Adipocyte (in vitro differentiated cells): ENCODE data around the gene PCBP3.

Experiments
- DNase-seq: peaks from one replicate; pipeline ENCODE4 v3.0.0-alpha.2; 2015; ENCODE audit warnings: low read depth
- H3K27me3 ChIP-seq: replicated peaks from 2 replicates; pipeline ENCODE4 v1.7.0; 2013; ENCODE audit warnings: mild to moderate bottlenecking, low read length, moderate library complexity; ENCODE audit not compliant: control insufficient read depth, insufficient read depth
- H3K36me3 ChIP-seq: 2 replicates; pipeline ENCODE4 v1.7.0; 2013; ENCODE audit warnings: low read length, mild to moderate bottlenecking, moderate library complexity; ENCODE audit not compliant: control insufficient read depth, insufficient read depth, severe bottlenecking
- H3K4me1 ChIP-seq: 2 replicates; pipeline ENCODE4 v1.7.0; 2013; ENCODE audit warnings: mild to moderate bottlenecking, low read length, moderate library complexity; ENCODE audit not compliant: control insufficient read depth, insufficient read depth
- H3K4me3 ChIP-seq: 2 replicates; pipeline ENCODE4 v1.7.0; 2013; ENCODE audit warnings: mild to moderate bottlenecking, low read length, moderate library complexity
- H3K9ac ChIP-seq: 2 replicates; pipeline ENCODE4 v1.7.0; 2013; ENCODE audit warnings: mild to moderate bottlenecking, low read length, moderate library complexity
- H3K9me3 ChIP-seq: 2 replicates; pipeline ENCODE4 v1.7.0; 2013; ENCODE audit warnings: mild to moderate bottlenecking, low read length, moderate library complexity; ENCODE audit not compliant: control insufficient read depth

The PCBP3 gene

GRCh38 chr21:45749974-45750373 is 106.4 kb downstream of the PCBP3 start:
- H3K4me3 ChIP-seq, result no peak overlapping the region

DNA sequence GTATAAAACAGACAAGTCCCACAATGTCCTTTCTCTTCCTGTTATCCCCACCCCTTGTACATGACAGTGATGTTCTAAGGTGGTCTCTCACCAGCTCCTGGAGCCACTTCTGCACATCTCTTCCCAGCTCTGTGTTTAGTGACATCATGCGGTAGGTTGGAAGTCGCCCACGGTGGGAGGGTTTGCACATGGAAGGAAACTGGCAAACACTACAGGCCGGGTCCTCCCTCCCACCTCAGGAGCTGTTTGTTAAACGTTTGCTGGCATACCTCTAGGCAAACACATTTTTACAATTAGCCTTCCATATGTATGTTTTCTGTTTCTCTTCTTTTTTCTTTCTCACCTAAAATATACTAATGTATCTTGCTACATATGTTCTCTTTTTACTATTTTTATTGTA is 107.4 kb downstream of the PCBP3 start:
- DNase-seq, result no peak
- Histone ChIP-seq H3K4me1 (peaks cover 16% of the 10 kb centered on the region), H3K4me3 (no peak overlapping the region), H3K9ac (no peak overlapping the region), H3K36me3 (peaks cover 26% of the 10 kb centered on the region), H3K9me3 (peaks cover 8% of the 10 kb centered on the region), H3K27me3 (no peaks in the 10 kb centered on the region)

More at GRCh38 chr21:45749974-45750373, 106.4 kb downstream of the PCBP3 start:
- Histone ChIP-seq H3K4me1 (peaks cover 16% of the 10 kb centered on the region), H3K27me3 (no peaks in the 10 kb centered on the region), H3K9me3 (peaks cover 3% of the 10 kb centered on the region), H3K9ac (no peak overlapping the region), H3K36me3 (peaks cover 26% of the 10 kb centered on the region)
- DNase-seq, result no peak

GRCh38 chr21:45753445-45753844 is 109.9 kb downstream of the PCBP3 start:
- Histone ChIP-seq H3K4me1 (peaks cover 3% of the 10 kb centered on the region), H3K9me3 (peaks cover 8% of the 10 kb centered on the region), H3K27me3 (no peaks in the 10 kb centered on the region)

GRCh38 chr21:45756029-45756428 is 112.5 kb downstream of the PCBP3 start:
- no peak for DNase-seq
- H3K4me3 ChIP-seq, result no peak overlapping the region
- peaks cover 31% of the 10 kb centered on the region for H3K36me3 ChIP-seq
- H3K9ac ChIP-seq, result no peak overlapping the region
- H3K4me1 ChIP-seq, result no peaks in the 10 kb centered on the region
- H3K9me3 ChIP-seq, result peaks cover 8% of the 10 kb centered on the region
- H3K27me3 ChIP-seq, result no peaks in the 10 kb centered on the region

More at GRCh38 chr21:45753445-45753844, 109.9 kb downstream of the PCBP3 start:
- H3K9ac ChIP-seq, result no peak overlapping the region
- H3K4me3 ChIP-seq, result no peak overlapping the region
- no peak for DNase-seq
- H3K36me3 ChIP-seq, result peaks cover 31% of the 10 kb centered on the region

GRCh38 chr21:45756669-45757068 is 113.1 kb downstream of the PCBP3 start:
- DNase-seq, result no peak
- no peaks in the 10 kb centered on the region for H3K4me1 ChIP-seq
- peaks cover 24% of the 10 kb centered on the region for H3K36me3 ChIP-seq
- H3K27me3 ChIP-seq, result no peaks in the 10 kb centered on the region
- H3K9me3 ChIP-seq, result peaks cover 8% of the 10 kb centered on the region
- H3K4me3 ChIP-seq, result no peak overlapping the region
- H3K9ac ChIP-seq, result no peak overlapping the region

DNA sequence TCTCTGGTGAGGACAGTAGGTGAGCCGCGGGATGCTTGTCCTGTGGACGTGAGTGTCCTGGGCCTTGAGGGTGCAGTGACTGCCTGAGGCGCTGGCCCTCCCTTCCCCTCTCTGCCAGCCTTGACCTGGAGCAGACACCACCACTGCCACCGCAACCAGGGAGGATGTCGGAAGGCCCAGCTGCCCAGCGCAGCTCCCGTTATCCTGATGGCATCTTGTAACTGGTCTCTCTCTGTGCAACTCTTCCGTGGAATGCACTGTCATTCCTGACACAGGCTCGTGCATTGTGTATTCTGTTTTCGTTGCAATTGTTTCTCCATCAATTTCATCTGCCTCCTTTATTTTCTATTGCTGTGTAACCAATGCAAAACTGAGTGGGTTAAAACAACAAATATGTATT is 118.2 kb downstream of the PCBP3 start:
- Histone ChIP-seq H3K9ac (no peak overlapping the region), H3K27me3 (no peaks in the 10 kb centered on the region), H3K9me3 (no peaks in the 10 kb centered on the region), H3K36me3 (peaks cover 26% of the 10 kb centered on the region), H3K4me3 (no peak overlapping the region), H3K4me1 (no peaks in the 10 kb centered on the region)
- DNase-seq, result no peak

DNA sequence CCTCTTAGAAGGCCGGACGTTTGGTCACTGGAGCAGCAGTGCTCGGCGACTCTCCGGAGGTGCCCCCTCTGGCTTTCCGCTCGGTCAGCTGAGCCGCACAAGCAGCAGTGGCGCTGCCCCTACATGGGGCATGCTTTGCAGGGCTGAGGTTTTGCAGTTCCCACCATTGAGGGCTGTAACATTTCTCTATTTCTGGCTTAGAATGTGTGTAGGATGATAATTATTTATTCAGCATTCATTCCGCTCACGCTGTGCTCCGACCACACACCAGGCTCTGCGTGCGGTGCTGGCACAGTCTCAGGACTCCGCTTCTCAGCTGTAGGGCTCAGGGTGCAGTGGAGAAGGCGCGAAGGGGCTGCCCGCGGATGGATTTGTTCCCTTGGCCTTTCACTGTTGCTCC is 119.5 kb downstream of the PCBP3 start:
- Histone ChIP-seq H3K4me1 (peaks cover 8% of the 10 kb centered on the region), H3K9me3 (no peaks in the 10 kb centered on the region), H3K36me3 (peaks cover 25% of the 10 kb centered on the region), H3K4me3 (no peak overlapping the region), H3K9ac (no peak overlapping the region), H3K27me3 (no peaks in the 10 kb centered on the region)
- no peak for DNase-seq

- Histone ChIP-seq H3K9ac (no peak overlapping the region), H3K9me3 (no peaks in the 10 kb centered on the region), H3K4me1 (peaks cover 12% of the 10 kb centered on the region), H3K36me3 (peaks cover 25% of the 10 kb centered on the region), H3K4me3 (no peak overlapping the region), H3K27me3 (no peaks in the 10 kb centered on the region)
- DNase-seq, result no peak
These were observed 120.0 kb downstream of the PCBP3 start for GRCh38 chr21:45763506-45763905.

GRCh38 chr21:45764792-45765191 is 121.3 kb downstream of the PCBP3 start:
- DNase-seq, result no peak
- Histone ChIP-seq H3K9ac (no peak overlapping the region), H3K4me3 (no peak overlapping the region), H3K36me3 (peaks cover 25% of the 10 kb centered on the region), H3K9me3 (no peaks in the 10 kb centered on the region), H3K27me3 (no peaks in the 10 kb centered on the region), H3K4me1 (peaks cover 14% of the 10 kb centered on the region)

- DNase-seq, result no peak
- peaks cover 14% of the 10 kb centered on the region for H3K4me1 ChIP-seq
- no peak overlapping the region for H3K4me3 ChIP-seq
- H3K9me3 ChIP-seq, result no peaks in the 10 kb centered on the region
- no peak overlapping the region for H3K9ac ChIP-seq
- H3K36me3 ChIP-seq, result peaks cover 20% of the 10 kb centered on the region
- no peaks in the 10 kb centered on the region for H3K27me3 ChIP-seq
These were observed 121.8 kb downstream of the PCBP3 start for GRCh38 chr21:45765375-45765774.

DNA sequence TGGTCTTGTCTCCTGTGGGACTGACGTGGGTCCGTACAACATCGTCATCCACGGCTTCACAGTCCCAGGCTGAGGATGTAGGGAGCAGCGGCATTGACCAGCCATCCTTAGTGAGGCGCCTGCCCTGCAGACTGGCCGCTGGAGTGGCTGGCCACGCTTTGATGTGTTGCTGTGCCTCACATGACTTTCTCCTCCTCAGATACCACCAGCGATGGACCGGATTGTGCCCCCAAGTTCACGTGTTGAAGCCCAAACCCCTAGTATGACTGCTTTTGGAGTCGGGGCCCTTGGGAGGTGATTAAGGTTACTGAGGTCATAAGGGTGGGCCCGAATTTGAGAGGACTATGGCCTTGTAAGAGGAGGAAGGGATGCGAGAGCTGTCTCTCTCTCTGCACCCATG is 122.5 kb downstream of the PCBP3 start:
- Histone ChIP-seq H3K36me3 (peaks cover 19% of the 10 kb centered on the region), H3K4me3 (no peak overlapping the region), H3K9ac (no peak overlapping the region), H3K4me1 (peaks cover 14% of the 10 kb centered on the region), H3K27me3 (no peaks in the 10 kb centered on the region), H3K9me3 (no peaks in the 10 kb centered on the region)
- no peak for DNase-seq

- no peaks in the 10 kb centered on the region for H3K9me3 ChIP-seq
- no peak overlapping the region for H3K9ac ChIP-seq
- H3K4me3 ChIP-seq, result no peak overlapping the region
- H3K36me3 ChIP-seq, result peaks cover 19% of the 10 kb centered on the region
- H3K4me1 ChIP-seq, result peaks cover 14% of the 10 kb centered on the region
- no peaks in the 10 kb centered on the region for H3K27me3 ChIP-seq
- no peak for DNase-seq
These were observed 123.0 kb downstream of the PCBP3 start for GRCh38 chr21:45766501-45766900.
